GM04503 (cell line): ENCODE measurements around the gene HOXC6.

Experiments used
- DNase-seq: peaks from one replicate; pipeline ENCODE4 v3.0.0-alpha.2; 2012; ENCODE audit warnings: low read depth

HOXC6 gene

DNA sequence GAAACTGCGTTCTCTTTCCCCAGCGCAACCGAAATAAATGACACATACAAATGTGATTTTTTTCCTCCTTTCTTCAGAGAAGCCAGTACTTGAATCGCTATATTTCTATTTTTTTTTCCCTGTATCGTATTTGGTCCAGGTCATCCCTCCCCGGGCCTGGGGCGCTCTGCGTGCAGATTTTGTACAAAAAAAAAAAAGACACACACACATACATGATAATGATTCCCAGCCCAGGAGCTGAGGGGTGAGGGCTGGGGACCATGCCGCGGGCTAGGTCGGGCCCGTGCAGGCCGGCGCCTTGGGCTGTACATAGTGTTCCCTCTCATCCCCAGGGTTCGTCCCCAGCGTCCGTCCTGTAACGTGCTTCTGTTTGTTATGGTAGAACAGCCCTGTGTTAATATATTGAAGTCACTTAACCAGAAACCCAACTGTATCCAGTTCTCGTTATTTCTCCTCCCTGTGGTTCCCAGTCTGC lies 25.3 kb upstream of the HOXC6 start:
- no peak for DNase-seq

DNA sequence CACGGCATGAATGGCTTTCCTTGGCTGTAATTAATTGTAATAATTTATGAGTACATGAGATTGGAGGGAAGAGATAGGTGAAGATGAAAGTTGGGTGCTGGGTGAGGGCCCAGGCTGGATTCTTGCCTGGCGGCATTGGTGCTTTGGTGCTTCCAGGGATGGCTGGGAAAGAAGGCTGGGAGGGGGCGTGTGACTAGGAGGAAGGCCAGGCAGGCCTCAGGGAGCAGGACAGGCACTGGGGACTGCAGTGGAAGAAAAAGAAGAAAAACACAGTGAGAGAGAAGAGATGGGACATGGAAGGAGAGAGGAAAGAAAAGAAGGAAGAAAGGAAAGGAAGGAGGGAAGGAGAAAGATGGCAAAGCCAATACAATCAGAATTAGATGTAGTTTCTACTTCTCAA lies 24.6 kb upstream of the HOXC6 start:
- DNase-seq = no peak

GRCh38 chr12:54004063-54004840 lies 24.0 kb upstream of the HOXC6 start:
- no peak for DNase-seq

- DNase-seq = no peak
Observed at GRCh38 chr12:54004841-54005530, 23.3 kb upstream of the HOXC6 start.

- DNase-seq = no peak
Observed at GRCh38 chr12:54005531-54005852, 22.7 kb upstream of the HOXC6 start.

DNA sequence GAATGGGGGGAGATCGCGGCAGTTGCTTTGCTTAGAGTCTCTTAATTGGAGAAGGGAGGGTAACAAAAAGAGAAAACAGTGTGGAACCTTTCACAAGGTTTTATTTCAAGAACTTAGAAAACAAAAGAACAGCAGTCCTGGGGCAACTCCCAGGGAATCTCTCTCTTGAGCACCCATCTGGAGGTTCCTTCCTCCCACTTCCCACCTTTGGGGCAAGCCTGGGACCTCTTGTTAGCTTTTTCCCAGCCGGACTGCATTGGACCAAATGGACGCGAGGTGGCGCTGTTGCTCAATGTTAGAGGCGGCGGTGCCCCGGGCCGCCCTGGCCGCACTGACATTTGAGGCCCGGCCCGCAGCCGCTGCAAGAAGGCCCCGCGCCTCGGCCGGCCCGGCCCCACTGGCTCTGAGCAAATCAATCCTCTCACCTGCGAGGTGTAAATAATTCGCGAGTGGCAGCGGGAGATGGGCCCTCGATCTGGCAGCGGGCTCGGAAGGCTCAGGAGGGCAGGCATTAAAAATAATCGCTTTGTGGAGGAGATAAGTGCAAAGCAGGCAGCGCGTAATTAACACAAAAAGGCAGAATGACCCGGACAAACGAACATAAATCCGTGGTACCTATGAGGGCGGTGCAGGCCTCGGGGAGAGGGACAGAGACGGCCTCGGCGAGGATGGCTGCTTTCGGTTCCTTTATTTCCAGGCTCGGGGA lies 22.2 kb upstream of the HOXC6 start:
- DNase-seq = no peak

DNA sequence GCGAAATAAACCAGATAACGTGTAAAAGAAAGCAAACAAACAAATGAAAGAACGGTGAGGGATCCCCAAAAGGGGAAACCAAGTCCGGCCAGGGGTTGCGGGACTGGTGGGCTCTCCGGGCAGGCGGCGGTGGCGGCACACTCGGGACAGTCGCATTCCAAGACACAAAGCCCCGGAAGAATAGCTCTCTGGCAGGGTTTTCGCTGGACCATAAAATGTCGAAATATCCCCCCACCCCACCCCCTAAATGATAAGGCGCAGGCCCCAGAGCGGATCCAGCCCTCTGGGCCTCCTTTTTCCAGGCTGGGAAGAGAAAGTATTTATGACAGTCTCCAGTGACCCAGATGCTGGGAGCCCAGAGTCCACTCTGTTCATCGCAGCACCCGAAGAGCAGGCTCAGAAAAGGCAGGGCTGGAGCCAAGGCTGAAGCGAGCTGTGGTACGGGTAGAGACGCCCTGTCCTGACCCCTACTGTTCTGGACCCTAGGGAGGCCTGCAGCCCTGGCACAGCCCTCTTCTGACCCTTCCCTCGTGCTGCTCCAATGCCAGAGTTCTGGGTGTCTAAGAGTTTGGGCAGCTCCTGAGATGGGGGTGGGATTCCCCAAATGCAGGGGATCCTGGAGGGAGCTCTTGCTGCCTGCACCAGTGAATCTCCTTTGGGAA lies 21.6 kb upstream of the HOXC6 start:
- no peak for DNase-seq

- no peak for DNase-seq
Observed at GRCh38 chr12:54007538-54008259, 20.5 kb upstream of the HOXC6 start.

GRCh38 chr12:54008260-54008552 lies 20.0 kb upstream of the HOXC6 start:
- no peak for DNase-seq

- DNase-seq = no peak
Observed at GRCh38 chr12:54009171-54010052, 18.8 kb upstream of the HOXC6 start.

DNA sequence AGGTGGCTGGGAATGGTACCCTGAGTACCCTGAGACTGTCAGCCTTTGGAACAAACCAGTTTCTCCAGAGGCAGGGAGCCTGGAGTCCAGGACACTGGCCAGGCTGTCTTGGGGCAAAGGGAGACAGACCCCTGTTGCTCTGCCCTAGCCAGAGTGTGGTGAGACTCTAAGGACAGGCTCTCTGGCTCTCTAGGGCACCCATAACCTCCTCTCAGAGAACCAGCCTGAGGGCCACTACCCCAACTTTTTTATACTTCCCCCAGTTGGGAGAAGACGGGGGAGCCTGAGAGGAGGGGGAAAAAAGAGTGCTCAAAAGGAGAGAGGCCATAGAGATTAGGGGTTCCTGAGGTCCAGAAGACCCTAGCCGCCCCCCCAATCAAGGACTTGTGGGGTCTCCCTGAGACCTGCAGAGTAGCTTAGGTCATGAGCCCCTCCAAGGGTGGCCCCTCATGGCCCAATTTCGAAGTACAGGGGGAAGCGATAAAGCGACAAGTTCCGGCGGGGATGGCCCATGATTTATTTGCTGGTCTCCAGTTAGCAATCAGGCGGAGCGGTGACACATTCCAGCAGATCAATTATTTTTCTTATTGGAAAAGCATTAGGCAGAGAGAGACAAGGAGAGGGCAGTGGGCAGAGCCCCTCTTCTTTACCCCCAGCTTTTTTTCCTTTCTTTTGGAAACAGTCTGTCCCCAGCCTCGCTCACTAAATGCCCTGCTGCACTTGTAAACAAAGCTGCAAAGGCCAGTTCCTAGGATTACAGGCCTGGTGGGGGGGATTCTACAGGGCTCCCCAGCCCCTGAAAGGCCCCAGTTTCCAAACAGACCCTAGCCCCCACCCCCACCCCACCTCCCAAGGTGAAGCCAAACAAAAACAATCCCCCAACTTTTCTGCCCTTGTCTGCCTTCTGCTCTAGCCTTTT lies 17.9 kb upstream of the HOXC6 start:
- DNase-seq = no peak

GRCh38 chr12:54010972-54011664 lies 17.1 kb upstream of the HOXC6 start:
- no peak for DNase-seq

GRCh38 chr12:54011665-54012532 lies 16.3 kb upstream of the HOXC6 start:
- DNase-seq = no peak

DNA sequence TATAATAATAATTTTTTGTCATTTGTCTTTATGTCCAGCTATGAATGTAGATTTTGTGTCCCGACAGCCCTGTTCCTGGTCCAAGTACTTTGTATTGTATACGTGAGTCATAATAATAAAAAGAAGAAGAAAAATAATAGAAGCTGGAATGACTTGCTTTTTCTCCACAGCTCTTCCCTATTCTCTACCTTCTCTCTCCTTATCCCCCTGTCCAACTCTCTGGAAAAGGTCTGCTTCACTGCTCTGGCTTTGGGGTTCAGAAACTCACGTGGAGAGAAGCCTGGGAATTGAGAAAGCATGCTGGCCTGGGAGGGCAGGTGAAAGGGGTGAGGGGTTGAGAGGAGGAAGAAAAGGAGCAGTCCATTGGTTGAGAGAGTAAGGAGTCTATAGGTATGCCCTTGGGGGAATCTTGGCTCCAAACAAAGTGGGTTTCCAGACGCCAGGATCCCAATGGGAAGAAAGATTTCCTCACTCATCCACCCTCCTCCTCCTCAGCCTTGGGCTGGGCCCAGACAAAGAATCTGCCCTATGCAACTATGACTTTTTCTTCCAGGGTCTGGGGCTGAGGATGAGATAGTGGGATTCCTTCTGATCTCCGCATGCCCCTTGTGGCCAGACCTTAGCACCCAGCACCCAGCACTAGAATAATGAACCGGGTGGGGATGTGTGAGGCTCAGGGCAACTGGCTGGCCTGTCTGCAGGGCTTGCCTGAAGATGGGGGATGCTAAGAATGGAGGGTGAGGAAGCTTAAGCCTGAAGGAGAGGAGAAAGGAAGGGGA lies 15.4 kb upstream of the HOXC6 start:
- no peak for DNase-seq

GRCh38 chr12:54014377-54015017 lies 13.7 kb upstream of the HOXC6 start:
- no peak for DNase-seq

- DNase-seq = no peak
Observed at GRCh38 chr12:54015018-54015931, 13.0 kb upstream of the HOXC6 start.
